HG02759 (cell line): ENCODE data around the gene IGF1.
"Not testable (repeated sequence)": the region's sequence is repeated elsewhere in the genome, so short reads cannot be mapped to it uniquely, and the experiment has no call there.

Experiments
- ATAC-seq: cut with Tn5 transposase; IDR thresholded peaks from one replicate; pipeline ENCODE4 v1.9.1; 2021; ENCODE audit warnings: mild to moderate bottlenecking, moderate library complexity; ENCODE audit not compliant: unreplicated experiment

IGF1 gene

GRCh38 chr12:102462795-102463465 is 17.4 kb downstream of the IGF1 start:
- no peak for ATAC-seq

GRCh38 chr12:102462386-102462785 is 18.0 kb downstream of the IGF1 start:
- ATAC-seq, result no peak

GRCh38 chr12:102461501-102461900 is 18.9 kb downstream of the IGF1 start:
- ATAC-seq, result no peak

GRCh38 chr12:102459314-102459713 is 21.0 kb downstream of the IGF1 start:
- ATAC-seq, result no peak

GRCh38 chr12:102454808-102455760 is 25.3 kb downstream of the IGF1 start:
- no peak for ATAC-seq

GRCh38 chr12:102454330-102454729 is 26.0 kb downstream of the IGF1 start:
- ATAC-seq, result no peak

GRCh38 chr12:102452605-102453004 is 27.8 kb downstream of the IGF1 start:
- no peak for ATAC-seq

GRCh38 chr12:102449018-102449417 is 31.3 kb downstream of the IGF1 start:
- not testable (repeated sequence) for ATAC-seq

GRCh38 chr12:102447426-102447825 is 32.9 kb downstream of the IGF1 start:
- ATAC-seq, result not testable (repeated sequence)

- no peak for ATAC-seq
Observed at GRCh38 chr12:102444707-102445106, 35.7 kb downstream of the IGF1 start.

- ATAC-seq, result no peak
Observed at GRCh38 chr12:102444093-102444492, 36.3 kb downstream of the IGF1 start.

GRCh38 chr12:102441077-102441596 is 39.2 kb downstream of the IGF1 start:
- ATAC-seq, result no peak

GRCh38 chr12:102439426-102440405 is 40.6 kb downstream of the IGF1 start:
- no peak for ATAC-seq

- no peak for ATAC-seq
Observed at GRCh38 chr12:102438827-102439210, 41.5 kb downstream of the IGF1 start.

- no peak for ATAC-seq
Observed at GRCh38 chr12:102438047-102438826, 42.1 kb downstream of the IGF1 start.

GRCh38 chr12:102437511-102437910 is 42.9 kb downstream of the IGF1 start:
- no peak for ATAC-seq

- no peak for ATAC-seq
Observed at GRCh38 chr12:102436867-102437266, 43.5 kb downstream of the IGF1 start.

GRCh38 chr12:102435827-102436436 is 44.4 kb downstream of the IGF1 start:
- no peak for ATAC-seq

- ATAC-seq, result no peak
Observed at GRCh38 chr12:102433304-102433703, 47.1 kb downstream of the IGF1 start.
